ENCODE results near the gene VSTM4.

GRCh38 chr10:49149881-49150280 is 34.6 kb upstream of the VSTM4 start:
- TF ChIP-seq POLR2AphosphoS5 (IDR thresholded peaks at IDR 0.05; ENCODE audit: low read depth, low read length) (no peak), POLR2A (IDR thresholded peaks at IDR 0.05; ENCODE audit: low read depth, low read length) (no peak), TAF1 (IDR thresholded peaks at IDR 0.05; ENCODE audit: low read depth, low read length) (no peak), SPI1 (IDR thresholded peaks at IDR 0.05; ENCODE audit: low read depth, low read length) (no peak), PAX5 (IDR thresholded peaks at IDR 0.05; ENCODE audit: insufficient read depth, low read length, severe bottlenecking) (no peak), POU2F2 (IDR thresholded peaks at IDR 0.05; ENCODE audit: low read depth, low read length) (no peak)
